Endothelial cell of hepatic sinusoid (primary cell): Measurements from ENCODE around the gene PKD1.
"Not testable (repeated sequence)": the region's sequence is repeated elsewhere in the genome, so short reads cannot be mapped to it uniquely, and the experiment has no call there.

ENCODE experiments used
- in situ Hi-C: cut with HindIII; loops from 2 replicates; pipeline ENCODE4 v1.10.0; 2017; ENCODE audit warnings: low sequenced_read_pairs

Gene PKD1

DNA sequence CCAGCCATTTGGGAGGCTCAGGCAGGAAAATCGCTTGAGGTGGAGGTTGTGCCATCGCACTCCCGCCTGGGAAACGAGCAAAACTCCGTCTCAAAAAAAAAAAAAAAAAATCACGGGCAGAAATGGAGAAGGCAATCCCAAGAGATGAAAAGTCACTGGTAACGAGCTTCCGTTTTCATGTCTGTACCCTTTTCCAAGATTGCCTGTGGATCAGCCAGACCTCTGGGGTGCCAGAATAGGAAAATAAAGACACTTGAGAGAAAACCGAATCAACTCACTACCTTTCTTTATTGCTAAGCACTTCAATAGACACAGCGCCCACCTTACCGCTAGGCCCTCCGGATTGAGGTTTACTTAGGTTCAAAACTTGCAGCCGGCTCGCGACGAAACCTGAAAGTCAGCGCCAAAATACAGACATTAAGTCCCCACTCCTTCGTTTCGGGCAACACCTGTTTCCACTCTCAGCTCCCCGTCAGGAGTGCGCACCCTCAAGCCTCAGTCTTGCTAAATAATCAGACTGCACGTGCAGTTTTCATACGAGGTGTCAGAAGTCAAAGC, 18.9 kb upstream of the PKD1 start:
- in situ Hi-C loops, result loop anchor here (25.0 kb wide), 2 partner anchors 283 to 292 kb away; partner anchors contain the start of genes CCNF and MEIOB

- in situ Hi-C loops, result loop anchor here (25.0 kb wide), 2 partner anchors 284 to 291 kb away; partner anchors contain the start of genes CCNF and MEIOB
Observed at GRCh38 chr16:2152695-2153506, 17.2 kb upstream of the PKD1 start.

DNA sequence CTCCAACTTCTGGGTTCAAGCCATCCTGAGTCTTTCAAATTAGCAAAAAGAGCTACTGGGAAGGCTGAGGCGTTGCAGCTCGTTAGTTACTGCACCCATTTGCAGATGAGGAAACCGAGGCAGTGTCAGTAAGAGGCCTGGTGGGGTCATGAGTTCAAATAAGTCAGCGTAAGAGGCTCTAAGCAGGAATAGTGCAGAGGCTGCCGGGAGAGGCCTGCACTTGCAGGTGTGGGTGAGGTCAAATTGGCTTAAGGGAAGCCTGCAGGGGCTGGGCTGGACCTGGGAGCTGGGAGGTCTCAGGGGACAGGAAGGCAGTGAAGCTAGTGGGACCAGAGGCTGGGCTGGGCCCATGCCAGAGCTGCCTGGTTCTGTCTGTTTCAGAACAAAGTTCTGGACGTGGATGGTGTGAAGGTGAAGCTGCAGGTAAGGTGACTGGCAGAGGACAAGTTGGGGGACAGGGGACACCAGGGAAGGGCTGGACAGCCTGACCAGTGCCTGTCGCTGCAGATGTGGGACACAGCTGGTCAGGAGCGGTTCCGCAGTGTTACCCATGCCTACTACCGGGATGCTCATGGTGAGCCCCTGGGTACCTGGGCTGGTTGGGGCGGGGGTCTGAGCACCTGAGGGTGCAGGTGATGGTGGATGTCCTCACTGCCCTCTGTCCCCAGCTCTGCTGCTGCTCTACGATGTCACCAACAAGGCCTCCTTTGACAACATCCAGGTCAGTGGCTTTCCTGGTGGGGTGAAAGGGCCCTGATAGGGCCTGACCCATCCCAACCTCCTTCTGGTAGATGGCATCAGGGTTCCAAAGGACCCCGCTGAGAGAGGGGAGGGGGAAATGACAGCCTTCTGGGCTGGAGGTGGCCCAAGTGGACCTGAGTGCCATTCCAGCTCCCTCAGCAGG, 15.7 kb upstream of the PKD1 start:
- in situ Hi-C loops, result loop anchor here (25.0 kb wide), 2 partner anchors 286 to 289 kb away; partner anchors contain the start of genes CCNF and MEIOB

- in situ Hi-C loops, result loop anchor here (25.0 kb wide), 2 partner anchors 287 to 288 kb away; partner anchors contain the start of genes CCNF and MEIOB
Observed at GRCh38 chr16:2150418-2151187, 14.9 kb upstream of the PKD1 start.

- in situ Hi-C loops, result loop anchor here (25.0 kb wide), 2 partner anchors 287 to 288 kb away; partner anchors contain the start of genes CCNF and MEIOB
Observed at GRCh38 chr16:2149630-2150417, 14.1 kb upstream of the PKD1 start.

GRCh38 chr16:2148714-2149629, 13.3 kb upstream of the PKD1 start:
- in situ Hi-C loops, result no loop called here

GRCh38 chr16:2147981-2148671, 12.4 kb upstream of the PKD1 start, which contains the start of gene RAB26:
Gene RAB26, plus strand, starts transcription at chr16:2148625. Its CDS starts 159 bp downstream, at chr16:2148784.
- in situ Hi-C loops, result no loop called here

DNA sequence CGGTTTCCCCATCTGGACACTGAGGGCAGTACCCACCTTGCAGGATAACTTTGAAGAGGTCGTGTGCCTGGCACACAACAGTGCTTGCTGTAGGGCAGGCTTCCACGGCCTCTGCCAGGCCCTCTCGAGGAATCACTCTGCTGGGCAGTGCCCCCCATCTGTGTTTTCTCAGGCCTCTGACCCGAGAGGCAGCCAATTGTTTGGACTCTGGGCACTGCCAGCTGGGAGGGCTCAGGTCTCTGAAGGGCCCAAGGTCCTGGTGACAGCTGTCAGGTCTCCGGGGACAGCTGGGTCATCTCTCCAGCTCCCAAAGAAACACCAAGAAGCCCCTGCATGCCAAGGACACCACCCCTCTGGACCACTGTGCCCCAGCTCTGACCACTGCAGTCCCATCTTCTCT, 11.7 kb upstream of the PKD1 start:
- in situ Hi-C loops, result no loop called here

DNA sequence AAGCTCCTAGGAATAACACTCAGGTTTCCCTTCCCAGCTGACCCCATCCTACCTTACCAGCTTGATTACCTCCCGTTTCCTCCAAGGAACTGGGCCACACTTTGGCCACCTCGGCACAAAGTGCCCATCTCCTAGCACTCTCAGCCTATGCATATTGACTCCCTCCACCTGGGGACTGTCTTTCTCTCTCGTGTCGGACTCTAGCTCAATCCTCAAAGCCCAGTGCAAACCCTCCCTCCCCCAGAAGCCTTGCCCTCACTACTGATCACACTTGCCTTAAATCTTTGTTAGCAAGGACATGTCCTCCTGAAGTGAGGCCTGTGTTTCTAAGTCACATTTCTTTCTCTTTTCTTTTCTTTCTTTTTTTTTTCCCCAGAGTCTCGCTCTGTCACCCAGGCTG, 10.1 kb upstream of the PKD1 start:
- in situ Hi-C loops, result no loop called here

- in situ Hi-C loops, result no loop called here
Observed at GRCh38 chr16:2143878-2144485, 8.3 kb upstream of the PKD1 start.

DNA sequence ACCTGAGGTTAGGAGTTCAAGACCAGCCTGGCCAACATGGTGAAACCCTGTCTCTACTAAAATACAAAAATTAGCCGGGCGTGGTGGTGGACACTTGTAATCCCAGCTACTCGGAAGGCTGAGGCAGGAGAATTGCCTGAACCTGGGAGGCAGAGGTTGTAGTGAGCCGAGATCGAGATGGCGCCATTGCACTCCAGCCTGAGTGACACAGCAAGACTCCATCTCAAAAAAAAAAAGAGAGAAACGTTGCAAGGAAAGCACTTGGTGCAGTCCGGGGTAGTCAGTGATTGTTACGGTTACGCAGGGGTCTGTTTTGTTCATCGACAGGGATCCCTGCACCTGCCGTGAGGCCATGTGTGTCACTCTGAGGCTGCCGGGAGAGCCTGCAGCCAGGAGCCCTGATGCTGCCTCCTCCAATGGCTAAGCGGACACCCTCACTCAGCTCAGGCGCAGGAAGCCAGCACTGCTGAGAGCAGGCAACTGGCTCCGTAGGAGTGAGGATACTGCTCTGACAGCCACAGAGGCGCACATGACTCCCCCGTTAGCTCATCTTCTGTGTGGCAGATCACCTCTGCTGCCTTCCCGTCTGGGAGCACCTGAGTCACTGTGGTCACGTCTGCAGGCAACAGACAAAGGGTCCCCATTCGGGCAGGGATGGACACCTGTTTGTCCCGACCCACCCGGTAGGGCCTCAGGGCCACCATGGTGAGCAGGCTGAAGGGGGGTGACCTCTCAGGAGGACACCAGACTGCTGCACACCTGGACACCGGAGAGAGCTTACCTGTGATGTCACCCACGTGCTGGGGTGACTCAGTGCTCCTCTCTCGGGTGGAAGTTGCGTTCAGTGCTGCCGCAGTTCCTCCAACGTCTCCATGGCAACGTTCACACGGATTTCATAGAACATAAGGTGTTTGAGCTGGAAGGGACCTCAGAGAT, 7.5 kb upstream of the PKD1 start:
- in situ Hi-C loops, result no loop called here

DNA sequence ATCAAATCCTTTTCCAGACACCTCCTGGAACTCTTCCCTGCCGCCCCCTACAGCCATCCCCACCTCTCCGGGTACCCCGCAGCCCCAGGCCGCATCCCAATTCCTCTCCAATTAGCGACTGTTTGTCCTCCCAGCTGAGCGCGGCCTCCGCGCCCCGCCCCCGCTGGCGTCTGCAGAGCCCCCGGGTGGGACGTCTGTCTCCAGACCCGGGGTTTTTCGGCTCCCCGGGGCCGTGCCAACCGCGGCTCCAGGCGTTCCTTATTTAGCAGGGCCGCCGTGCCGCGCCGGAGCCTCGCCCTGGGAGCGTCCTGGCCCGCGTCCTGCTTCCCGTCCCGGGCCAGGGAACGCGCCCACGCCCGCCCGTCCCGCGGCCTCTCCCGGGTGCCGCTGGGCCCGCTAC, 627 bp downstream of the PKD1 start:
- in situ Hi-C loops, result not testable (repeated sequence)

GRCh38 chr16:2133797-2134196, 1.9 kb downstream of the PKD1 start:
- in situ Hi-C loops, result not testable (repeated sequence)

GRCh38 chr16:2129890-2130447, 5.7 kb downstream of the PKD1 start:
- in situ Hi-C loops, result not testable (repeated sequence)

GRCh38 chr16:2129251-2129650, 6.4 kb downstream of the PKD1 start:
- in situ Hi-C loops, result not testable (repeated sequence)
